ENCODE results near the gene FAM229B.

DNA sequence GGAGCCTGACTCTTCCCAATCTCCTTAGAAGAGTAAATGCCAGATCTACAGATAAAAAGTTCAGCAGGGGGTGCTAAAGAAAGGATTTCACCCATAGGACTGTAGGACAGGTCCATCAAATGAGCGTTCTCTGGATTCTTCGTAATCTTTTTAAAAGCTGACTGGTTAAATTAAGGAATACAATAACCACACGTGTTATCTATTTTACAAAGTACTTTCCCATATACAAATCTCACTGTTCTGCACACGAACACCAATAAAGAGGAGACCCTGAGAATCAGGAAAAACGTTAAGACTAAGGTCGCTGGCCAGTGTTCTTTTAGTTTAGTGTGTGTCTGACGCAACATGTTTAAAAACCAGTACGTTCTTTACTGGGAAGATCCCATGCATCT lies 651 bp upstream of the FAM229B start:
- peak in 1 of 2 donors; percentile 6 for TF ChIP-seq CTCF (IDR thresholded peaks at IDR 0.05; ENCODE audit: extremely low read depth in 1 of 2, insufficient read depth in 1 of 2, low read depth in 1 of 2, low read length in 2 of 2)
- no peak for TF ChIP-seq MYC (IDR thresholded peaks at IDR 0.05; ENCODE audit: low read depth, low read length)
- TF ChIP-seq JUN (IDR thresholded peaks at IDR 0.05; ENCODE audit: borderline replicate concordance, insufficient read depth, insufficient read length, low read depth): no peak
- TF ChIP-seq POLR2AphosphoS5 (IDR thresholded peaks at IDR 0.05; ENCODE audit: insufficient read depth, low read depth, low read length): no peak
- TF ChIP-seq, protein P1, sequence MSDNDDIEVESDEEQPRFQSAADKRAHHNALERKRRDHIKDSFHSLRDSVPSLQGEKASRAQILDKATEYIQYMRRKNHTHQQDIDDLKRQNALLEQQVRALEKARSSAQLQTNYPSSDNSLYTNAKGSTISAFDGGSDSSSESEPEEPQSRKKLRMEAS (IDR thresholded peaks at IDR 0.05; ENCODE audit: insufficient read depth, insufficient read length): no peak
- no peak for TF ChIP-seq EZH2 (IDR thresholded peaks at IDR 0.05; ENCODE audit: borderline replicate concordance, low read depth, low read length, severe bottlenecking)
